B cell (primary cell): ENCODE results near the gene DVL1. TPM values are rescaled to one million over a fixed set of nuclear protein-coding genes. Genes with fewer than 3 reads are reported as not detected.

ENCODE experiments used
- ATAC-seq: fragments of 200-7000 bp; cut with Tn5 transposase; one replicate; pipeline ENCODE4 v1.10.0; 2021; ENCODE audit warnings: low read depth, mild to moderate bottlenecking, moderate number of reproducible peaks, moderate library complexity
- CTCF ChIA-PET: fragments of 350-600 bp; sonication (Branson Sonifier 250); formaldehyde crosslinking; loops from one replicate; lab custom pipeline; 2021; ENCODE audit warnings: antibody characterized with exemption, inconsistent platforms; lab: Charles Lee
- POLR2A ChIA-PET: fragments of 350-600 bp; sonication (Branson Sonifier 250); formaldehyde crosslinking; loops from one replicate; lab custom pipeline; 2021; ENCODE audit warnings: antibody characterized with exemption; lab: Charles Lee
- DNase-seq: peaks from one replicate; pipeline ENCODE4 v3.0.0; 2013
- H2AFZ ChIP-seq: 2 replicates; pipeline ENCODE4 v1.6.1; 2012; ENCODE audit warnings: mild to moderate bottlenecking, low read depth, low read length; ENCODE audit not compliant: insufficient read depth, poor library complexity, severe bottlenecking
- H3K27ac ChIP-seq, 2 donors: 1 replicate in 1 of 2; 2 replicates in 1 of 2; pipeline ENCODE4 v1.5.1; 2012 to 2013; ENCODE audit warnings: low read length in 2 of 2, mild to moderate bottlenecking in 2 of 2, moderate library complexity in 1 of 2
- H3K27me3 ChIP-seq, 4 experiments: fragments of 200-600 bp in 1 of 4; sonication (generic) in 1 of 4; replicated peaks in 1 of 4; 1 replicate in 2 of 4; 2 replicates in 2 of 4; pipeline versions ENCODE4 v1.6.1 to v1.7.0; 2013 to 2016; ENCODE audit warnings: low read length in 3 of 4, mild to moderate bottlenecking in 2 of 4, mixed read lengths in 1 of 4, moderate library complexity in 1 of 4; ENCODE audit not compliant: insufficient read depth in 4 of 4, control insufficient read depth in 3 of 4; ENCODE audit errors: control extremely low read depth in 1 of 4
- H3K36me3 ChIP-seq, 2 experiments: replicated peaks in 1 of 2; 1 replicate in 1 of 2; 2 replicates in 1 of 2; pipeline versions ENCODE4 v1.6.1 to v1.7.1; 2013; ENCODE audit warnings: low read length in 1 of 2; ENCODE audit not compliant: insufficient read depth in 2 of 2, control insufficient read depth in 1 of 2; ENCODE audit errors: control extremely low read depth in 1 of 2, extremely low read depth in 1 of 2
- H3K4me1 ChIP-seq, 2 donors: fragments of 200-600 bp in 1 of 2; sonication (generic) in 1 of 2; 1 replicate in 1 of 2; 2 replicates in 1 of 2; pipeline versions ENCODE4 v1.5.1 to v1.6.1; 2013 to 2017; ENCODE audit warnings: low read length in 2 of 2; ENCODE audit not compliant: control insufficient read depth in 2 of 2, insufficient read depth in 2 of 2
- H3K4me2 ChIP-seq: replicated peaks from 2 replicates; pipeline ENCODE3; 2012; ENCODE audit warnings: mild to moderate bottlenecking, low read depth, low read length; ENCODE audit not compliant: poor library complexity, severe bottlenecking
- H3K4me3 ChIP-seq, 5 experiments: fragments of 200-600 bp in 1 of 5; sonication (generic) in 1 of 5; 1 replicate in 3 of 5; 2 replicates in 2 of 5; pipeline versions ENCODE4 v1.5.1 to v1.7.0; 2011 to 2016; ENCODE audit warnings: low read length in 4 of 5, mild to moderate bottlenecking in 4 of 5, low read depth in 2 of 5, control low read depth in 1 of 5, moderate library complexity in 1 of 5; ENCODE audit not compliant: insufficient read depth in 1 of 5; ENCODE audit errors: control extremely low read depth in 1 of 5, extremely low read depth in 1 of 5
- H3K79me2 ChIP-seq: fragments of 200-600 bp; sonication (generic); one replicate; pipeline ENCODE4 v1.6.0; 2016; ENCODE audit warnings: low read length; ENCODE audit not compliant: control insufficient read depth, insufficient read depth
- H3K9ac ChIP-seq: fragments of 200-600 bp; sonication (generic); 2 replicates; pipeline ENCODE4 v1.6.1; 2017; ENCODE audit warnings: mild to moderate bottlenecking, low read length, moderate library complexity
- H3K9me3 ChIP-seq, 3 donors: one replicate each; pipeline versions ENCODE4 v1.6.1 to v1.7.1; 2013; ENCODE audit warnings: low read length in 2 of 3; ENCODE audit not compliant: control insufficient read depth in 2 of 3, insufficient read depth in 1 of 3; ENCODE audit errors: control extremely low read depth in 1 of 3
- H4K20me1 ChIP-seq: 2 replicates; pipeline ENCODE4 v1.6.0; 2012; ENCODE audit warnings: mild to moderate bottlenecking, low read length; ENCODE audit not compliant: insufficient read depth, control insufficient read depth, poor library complexity, severe bottlenecking
- H3K27ac Mint-ChIP-seq: one replicate; pipeline ENCODE4 v1.8.0; 2021; ENCODE audit warnings: mixed read lengths
- H3K27me3 Mint-ChIP-seq: one replicate; pipeline ENCODE4 v1.8.0; 2021; ENCODE audit warnings: mixed read lengths
- H3K4me1 Mint-ChIP-seq: one replicate; pipeline ENCODE4 v1.8.0; 2021; ENCODE audit warnings: mixed read lengths
- H3K4me3 Mint-ChIP-seq: one replicate; pipeline ENCODE4 v1.8.0; 2021; ENCODE audit warnings: mixed read lengths
- H3K9me3 Mint-ChIP-seq: one replicate; pipeline ENCODE4 v1.8.0; 2022; ENCODE audit warnings: mixed read lengths; ENCODE audit not compliant: insufficient read depth
- CTCF ChIP-seq: fragments of 200-600 bp; IDR thresholded peaks from one replicate; pipeline ENCODE4 v1.8.0; 2022; ENCODE audit warnings: antibody characterized with exemption, mild to moderate bottlenecking
- WGBS: methylation state at CpG from one replicate; pipeline ENCODE4 v1.1.5; 2013; ENCODE audit warnings: missing lambda C conversion rate; ENCODE audit not compliant: insufficient coverage; 5-methylcytosine and 5-hydroxymethylcytosine counted together
- intact Hi-C: fragments of 100-400 bp; cut with micrococcal nuclease; formaldehyde crosslinking; loops from one replicate; pipeline ENCODE4 v1.10.0; 2022
- polyA plus RNA-seq: library from polyadenylated mRNA; depleted of rRNA; stranded (reverse); fragments of >200 nt; gene quantifications from 2 replicates; pipeline ENCODE4 v1.2.3, GENCODE V29; 2012
- total RNA-seq, 2 donors: library from RNA; stranded (reverse); fragments of 120-200 nt in 1 of 2; gene quantifications; 1 replicate in 1 of 2; 2 replicates in 1 of 2; pipeline versions ENCODE4 v1.2.3 to v1.2.4, GENCODE V29; 2013 to 2022

Gene DVL1
- total and polyA plus RNA-seq, 2 donors (not counting 1 experiment from before 2014, with no cell fraction given), result 46.1 to 53.5 TPM

- 22% methylated on average over 24 of the region's 28 CpGs for WGBS
- POLR2A ChIA-PET, result interaction anchor here (0.7 kb wide), 1 partner anchor 869 kb away, joined by 6 read pairs; no protein-coding TSS in a partner anchor
Observed at GRCh38 chr1:1353389-1354151, 4.4 kb upstream of the DVL1 start.

More at GRCh38 chr1:1353389-1354151, 4.4 kb upstream of the DVL1 start:
- Mint-ChIP-seq H3K4me1 (peaks cover 17% of the 10 kb centered on the region), H3K4me3 (peak overlapping the region; percentile 79), H3K27me3 (peaks cover 20% of the 10 kb centered on the region), H3K9me3 (no peaks in the 10 kb centered on the region), H3K27ac (no peak overlapping the region)
- H2AFZ ChIP-seq, result no peak overlapping the region
- H3K27me3 ChIP-seq, result peaks cover 0 to 54% (median 16%) of the 10 kb centered on the region in 4 experiments
- peaks cover 0 to 11% (median 0%) of the 10 kb centered on the region in 3 donors for H3K9me3 ChIP-seq
- H3K4me2 ChIP-seq, result peak overlapping the region; percentile 55
- no peaks in the 10 kb centered on the region for H3K36me3 ChIP-seq
- no peak overlapping the region for H3K4me3 ChIP-seq
- H4K20me1 ChIP-seq, result peaks cover 6% of the 10 kb centered on the region
- DNase-seq (peak; percentile 48), ATAC-seq (no peak)
- peaks cover 33 to 35% of the 10 kb centered on the region in 2 donors for H3K4me1 ChIP-seq
- CTCF ChIA-PET, result interaction anchor here (2.4 kb wide), 1 partner anchor 18 kb away, joined by 8 read pairs; no protein-coding TSS in a partner anchor
- TF ChIP-seq CTCF, result no peak
- H3K79me2 ChIP-seq, result peaks cover under 1% of the 10 kb centered on the region
- H3K27ac ChIP-seq, result no peak overlapping the region
- no peak overlapping the region for H3K9ac ChIP-seq
- intact Hi-C loops, result no loop called here
